Breast epithelium (tissue), 4 donors: ENCODE results near the gene ERG28. TPM values are rescaled to one million over a fixed set of nuclear protein-coding genes. Genes with fewer than 3 reads are reported as not detected.

Experiments used
- DNase-seq, 2 donors: peaks; one replicate each; pipeline ENCODE4 v3.0.0-alpha.2; 2019; ENCODE audit warnings: low spot score in 2 of 2
- H3K27ac ChIP-seq, 2 donors: fragments of 200-600 bp; sonication (generic) in 1 of 2; one replicate each; pipeline ENCODE4 v1.5.1; 2016 to 2019; ENCODE audit warnings: mild to moderate bottlenecking in 1 of 2
- H3K27me3 ChIP-seq, 2 donors: fragments of 200-600 bp; sonication (generic) in 1 of 2; one replicate each; pipeline versions ENCODE4 v1.5.1 to v1.6.0; 2017 to 2019; ENCODE audit warnings: control low read depth in 1 of 2, mild to moderate bottlenecking in 1 of 2
- H3K36me3 ChIP-seq: fragments of 200-600 bp; one replicate; pipeline ENCODE4 v1.5.1; 2019
- H3K4me1 ChIP-seq, 2 donors: fragments of 200-600 bp; sonication (generic); one replicate each; pipeline ENCODE4 v1.5.1; 2016 to 2019; ENCODE audit warnings: control low read depth in 1 of 2
- H3K4me3 ChIP-seq, 3 donors: fragments of 200-600 bp; sonication (generic); 1 replicate in 2 of 3; 2 replicates in 1 of 3; pipeline ENCODE4 v1.5.1; 2016 to 2019; ENCODE audit warnings: mild to moderate bottlenecking in 3 of 3, moderate library complexity in 2 of 3
- H3K9me3 ChIP-seq, 2 donors: fragments of 200-600 bp; sonication (generic) in 1 of 2; one replicate each; pipeline ENCODE4 v1.5.1; 2016 to 2019; ENCODE audit warnings: control low read depth in 1 of 2
- CTCF ChIP-seq, 3 donors: fragments of 450-650 bp; IDR thresholded peaks; one replicate each; pipeline ENCODE4 v1.5.1; 2016 to 2017; ENCODE audit warnings: antibody characterized with exemption in 3 of 3, mild to moderate bottlenecking in 3 of 3, moderate library complexity in 3 of 3
- POLR2A ChIP-seq: fragments of 450-650 bp; IDR thresholded peaks from one replicate; pipeline ENCODE4 v1.6.1; 2016; ENCODE audit warnings: antibody characterized with exemption, mild to moderate bottlenecking, moderate library complexity
- POLR2AphosphoS5 ChIP-seq, 3 donors: sonication (generic); formaldehyde crosslinking; IDR thresholded peaks; one replicate each; pipeline ENCODE4 v1.6.1; 2017; ENCODE audit warnings: antibody characterized with exemption in 3 of 3
- intact Hi-C: fragments of 100-400 bp; cut with DNase I; formaldehyde crosslinking; loops from one replicate; pipeline ENCODE4 v1.15.1; 2023; ENCODE audit warnings: low total_unique reads
- total RNA-seq, 3 donors: library from RNA; depleted of rRNA; stranded (reverse); fragments of >200 nt; gene quantifications; one replicate each; pipeline ENCODE4 v1.1.0, GENCODE V29; 2016

Gene ERG28
- total RNA-seq, 3 donors from 2014 or later, result 4.5 to 9.7 (median 5.9) TPM

- no peaks in the 10 kb centered on the region for H3K4me1 ChIP-seq
- no peaks in the 10 kb centered on the region for H3K36me3 ChIP-seq
- no peaks in the 10 kb centered on the region for H3K9me3 ChIP-seq
- H3K27me3 ChIP-seq, result no peaks in the 10 kb centered on the region
- TF ChIP-seq POLR2AphosphoS5 (IDR thresholded peaks at IDR 0.05), result no peak
- no peak for TF ChIP-seq CTCF (IDR thresholded peaks at IDR 0.05)
- no peak for TF ChIP-seq POLR2A
- intact Hi-C loops, result no loop called here
- H3K27ac ChIP-seq, result peak overlapping the region; percentile 66 to 76
- no peak overlapping the region for H3K4me3 ChIP-seq
- no peak for DNase-seq
Measured at GRCh38 chr14:75619548-75619947, 41.1 kb downstream of the ERG28 start.

- no peaks in the 10 kb centered on the region for H3K4me1 ChIP-seq
- H3K36me3 ChIP-seq, result no peaks in the 10 kb centered on the region
- TF ChIP-seq POLR2AphosphoS5 (IDR thresholded peaks at IDR 0.05) (no peak), CTCF (IDR thresholded peaks at IDR 0.05) (no peak), POLR2A (no peak)
- H3K4me3 ChIP-seq, result no peak overlapping the region
- intact Hi-C loops, result no loop called here
- no peaks in the 10 kb centered on the region for H3K27me3 ChIP-seq
- H3K27ac ChIP-seq, result no peak overlapping the region
- no peak for DNase-seq
- H3K9me3 ChIP-seq, result no peaks in the 10 kb centered on the region
Measured at GRCh38 chr14:75615200-75615599, 45.5 kb downstream of the ERG28 start.

- no peaks in the 10 kb centered on the region for H3K27me3 ChIP-seq
- H3K9me3 ChIP-seq, result no peaks in the 10 kb centered on the region
- intact Hi-C loops, result no loop called here
- TF ChIP-seq POLR2A (no peak), POLR2AphosphoS5 (IDR thresholded peaks at IDR 0.05) (no peak), CTCF (IDR thresholded peaks at IDR 0.05) (no peak)
- H3K36me3 ChIP-seq, result no peaks in the 10 kb centered on the region
- no peak for DNase-seq
- H3K4me3 ChIP-seq, result no peak overlapping the region
- H3K27ac ChIP-seq, result no peak overlapping the region
- no peaks in the 10 kb centered on the region for H3K4me1 ChIP-seq
Measured at GRCh38 chr14:75614179-75614578, 46.5 kb downstream of the ERG28 start.

GRCh38 chr14:75612157-75612556 lies 48.5 kb downstream of the ERG28 start:
- Histone ChIP-seq H3K27me3 (no peaks in the 10 kb centered on the region), H3K9me3 (no peaks in the 10 kb centered on the region), H3K4me1 (no peaks in the 10 kb centered on the region), H3K4me3 (no peak overlapping the region), H3K27ac (no peak overlapping the region), H3K36me3 (no peaks in the 10 kb centered on the region)
- no peak for TF ChIP-seq CTCF (IDR thresholded peaks at IDR 0.05)
- no peak for TF ChIP-seq POLR2AphosphoS5 (IDR thresholded peaks at IDR 0.05)
- TF ChIP-seq POLR2A, result no peak
- no peak for DNase-seq
- intact Hi-C loops, result no loop called here

- no peaks in the 10 kb centered on the region for H3K27me3 ChIP-seq
- no peaks in the 10 kb centered on the region for H3K9me3 ChIP-seq
- TF ChIP-seq CTCF (IDR thresholded peaks at IDR 0.05) (no peak), POLR2A (no peak), POLR2AphosphoS5 (IDR thresholded peaks at IDR 0.05) (no peak)
- no peak for DNase-seq
- intact Hi-C loops, result no loop called here
- H3K4me1 ChIP-seq, result no peaks in the 10 kb centered on the region
- H3K4me3 ChIP-seq, result no peak overlapping the region
- peak overlapping the region in 1 of 2 donors; percentile 25 for H3K27ac ChIP-seq
- H3K36me3 ChIP-seq, result no peaks in the 10 kb centered on the region
Measured at GRCh38 chr14:75610834-75611233, 49.8 kb downstream of the ERG28 start.
